HG02884 (cell line): Measurements from ENCODE around the gene KCNQ1.

ENCODE experiments used
- ATAC-seq: cut with Tn5 transposase; IDR thresholded peaks from one replicate; pipeline ENCODE4 v1.9.1; 2021; ENCODE audit warnings: mild to moderate bottlenecking, moderate library complexity; ENCODE audit not compliant: unreplicated experiment

The KCNQ1 gene

DNA sequence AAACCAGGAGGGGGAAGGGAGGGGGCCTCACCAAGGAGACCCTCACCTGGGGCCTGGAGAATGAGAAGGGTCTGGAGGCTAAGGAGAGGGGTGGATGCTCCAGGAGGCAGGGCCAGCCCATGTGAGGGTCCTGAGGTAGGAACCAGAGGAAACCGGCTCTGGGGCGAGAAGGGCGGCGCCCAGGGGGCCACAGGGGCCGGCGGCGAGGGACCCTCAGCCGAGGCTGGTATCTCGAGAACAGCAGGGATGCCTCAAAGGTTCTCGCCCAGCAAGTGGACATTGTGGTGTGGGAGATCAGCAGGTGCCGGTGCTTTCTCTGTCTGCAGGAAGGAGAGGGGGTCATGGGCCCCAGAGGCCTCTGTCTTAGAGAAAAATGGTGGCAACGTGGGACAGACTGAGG is 392.8 kb downstream of the KCNQ1 start:
- ATAC-seq: no peak

DNA sequence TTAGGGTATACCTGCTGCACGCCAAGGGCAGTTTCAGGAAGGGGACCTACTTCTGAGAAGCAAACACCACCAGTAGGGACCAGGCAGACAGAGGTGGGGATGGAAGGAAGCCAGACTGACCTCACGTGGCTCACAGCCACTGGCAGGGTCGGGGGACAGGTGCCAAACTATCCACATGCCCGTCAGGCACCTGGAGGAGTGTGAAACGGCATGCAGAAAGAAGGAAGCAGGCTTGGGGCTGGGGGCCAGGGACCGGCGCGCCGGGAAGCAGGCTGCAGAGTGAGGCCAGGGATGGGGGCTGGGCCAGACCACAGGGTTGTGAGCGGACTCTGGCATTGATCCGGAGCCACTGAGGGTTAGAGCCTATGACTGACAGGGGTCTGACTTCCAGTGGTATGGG is 393.3 kb downstream of the KCNQ1 start:
- ATAC-seq: no peak

GRCh38 chr11:2838676-2839294 is 394.0 kb downstream of the KCNQ1 start:
- no peak for ATAC-seq

GRCh38 chr11:2839395-2839943 is 394.7 kb downstream of the KCNQ1 start:
- ATAC-seq: no peak

DNA sequence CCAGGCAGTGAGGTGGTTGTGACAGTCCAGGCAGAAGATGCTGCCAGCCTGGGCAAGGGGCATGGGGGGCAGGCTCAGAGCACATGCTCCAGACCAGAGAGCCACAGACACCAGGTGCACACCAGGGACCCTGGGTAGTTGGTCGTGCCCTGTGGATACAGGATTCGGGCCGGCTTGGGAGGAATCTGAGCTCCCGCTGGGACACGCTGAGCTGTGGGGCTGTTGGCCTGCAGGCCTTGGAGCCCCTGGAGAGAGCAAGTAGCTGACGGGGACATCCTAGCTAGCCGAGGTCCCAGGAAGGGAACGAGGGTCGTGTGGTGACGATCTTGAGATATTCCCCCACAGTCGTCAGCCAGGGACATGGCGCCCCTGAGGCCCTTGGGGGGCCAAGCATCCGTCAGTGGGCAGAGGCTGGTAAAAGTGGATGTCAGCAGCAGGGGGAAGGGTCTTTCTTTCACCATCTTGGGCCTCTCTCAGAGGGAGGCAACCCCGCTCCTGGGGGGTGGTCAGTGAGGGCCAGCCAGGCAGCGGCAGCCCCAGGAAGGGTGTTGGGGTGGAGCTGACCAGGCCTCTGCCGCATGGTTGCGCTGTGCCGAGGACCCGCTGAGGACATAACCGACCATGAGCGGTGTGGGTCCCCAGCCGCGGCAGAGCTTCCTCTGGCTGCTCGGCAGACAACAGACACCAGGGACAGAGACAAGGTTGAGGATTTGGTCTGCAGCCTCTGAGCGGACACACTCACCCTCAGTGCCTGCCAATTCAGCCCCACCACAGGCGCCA is 396.8 kb downstream of the KCNQ1 start:
- ATAC-seq: no peak

- no peak for ATAC-seq
Observed at GRCh38 chr11:2842876-2843275, 398.1 kb downstream of the KCNQ1 start.

DNA sequence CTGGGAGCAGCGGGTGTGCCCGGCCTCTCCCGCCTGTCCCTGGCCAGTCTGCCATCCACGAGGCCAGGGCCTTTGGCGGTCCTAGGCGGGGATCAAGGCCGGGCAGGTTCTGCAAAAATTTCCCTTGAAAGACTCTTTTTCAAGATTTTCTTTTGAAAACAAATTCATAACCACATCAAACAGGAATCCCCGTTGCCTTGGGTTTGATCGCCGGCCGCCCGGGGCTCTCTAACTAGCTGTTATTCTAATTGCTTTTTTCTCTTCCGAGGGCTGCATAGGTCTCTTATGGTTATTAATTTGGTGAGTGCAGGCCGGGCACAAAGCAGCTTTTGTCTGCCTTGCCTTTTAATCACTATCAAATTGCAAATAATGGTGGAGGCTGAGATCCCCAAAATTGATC is 398.7 kb downstream of the KCNQ1 start:
- ATAC-seq: no peak

GRCh38 chr11:2844116-2844842 is 399.5 kb downstream of the KCNQ1 start:
- no peak for ATAC-seq

GRCh38 chr11:2844996-2845395 is 400.2 kb downstream of the KCNQ1 start:
- no peak for ATAC-seq

DNA sequence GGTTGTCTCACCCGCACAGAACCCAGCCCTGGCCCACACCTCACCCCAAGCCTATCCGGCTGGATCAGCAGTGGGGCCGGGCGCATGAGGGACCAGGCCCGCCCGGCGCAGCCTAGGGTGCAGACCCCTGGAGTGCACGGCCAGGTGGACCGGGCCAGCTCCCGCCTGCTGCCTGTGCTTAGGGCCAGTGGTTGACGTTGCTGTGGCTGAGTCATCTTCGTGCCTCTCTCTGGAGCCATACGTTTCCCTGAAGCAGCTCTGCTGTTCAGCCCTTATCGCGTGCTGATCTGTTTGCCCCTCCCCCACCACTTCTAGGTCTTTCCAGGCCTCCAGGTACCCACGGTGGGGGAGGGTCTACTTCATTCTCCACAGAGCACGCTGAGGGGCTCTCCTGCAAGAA is 401.2 kb downstream of the KCNQ1 start:
- ATAC-seq: no peak

DNA sequence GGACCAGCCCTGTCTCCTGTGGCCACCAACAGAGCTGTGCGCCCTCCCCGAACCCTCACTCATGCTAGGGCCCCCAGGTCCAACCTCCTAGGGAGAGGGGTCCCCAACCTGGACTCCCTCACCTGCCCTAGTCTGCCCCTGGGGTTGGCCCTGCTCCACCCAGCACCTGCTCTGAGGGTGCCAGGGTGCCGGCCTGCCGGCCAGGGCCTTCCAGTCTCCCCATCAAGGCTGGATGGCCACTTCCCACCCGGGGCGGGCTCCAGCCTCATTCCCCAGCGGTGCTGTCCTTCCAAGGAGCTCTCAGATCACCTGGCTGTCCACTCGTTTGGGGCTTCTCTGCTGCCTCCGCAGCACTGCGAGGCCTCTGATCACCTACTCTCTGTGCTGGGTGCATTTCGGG is 401.7 kb downstream of the KCNQ1 start:
- ATAC-seq: no peak

DNA sequence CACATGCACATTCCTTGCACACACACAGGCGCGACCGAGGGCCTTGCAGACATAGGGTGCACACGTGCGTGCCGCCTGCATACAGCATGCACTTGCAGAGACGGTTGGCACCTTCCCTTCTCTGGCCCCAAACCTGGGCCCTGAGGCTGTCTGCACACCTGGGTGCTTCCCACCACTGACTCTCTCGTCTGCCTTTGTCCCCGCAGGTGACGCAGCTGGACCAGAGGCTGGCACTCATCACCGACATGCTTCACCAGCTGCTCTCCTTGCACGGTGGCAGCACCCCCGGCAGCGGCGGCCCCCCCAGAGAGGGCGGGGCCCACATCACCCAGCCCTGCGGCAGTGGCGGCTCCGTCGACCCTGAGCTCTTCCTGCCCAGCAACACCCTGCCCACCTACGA is 402.8 kb downstream of the KCNQ1 start:
- no peak for ATAC-seq

- no peak for ATAC-seq
Observed at GRCh38 chr11:2848497-2848896, 403.7 kb downstream of the KCNQ1 start.

GRCh38 chr11:2849994-2850770 is 405.4 kb downstream of the KCNQ1 start:
- ATAC-seq: no peak

- no peak for ATAC-seq
Observed at GRCh38 chr11:2853401-2853800, 408.6 kb downstream of the KCNQ1 start.

DNA sequence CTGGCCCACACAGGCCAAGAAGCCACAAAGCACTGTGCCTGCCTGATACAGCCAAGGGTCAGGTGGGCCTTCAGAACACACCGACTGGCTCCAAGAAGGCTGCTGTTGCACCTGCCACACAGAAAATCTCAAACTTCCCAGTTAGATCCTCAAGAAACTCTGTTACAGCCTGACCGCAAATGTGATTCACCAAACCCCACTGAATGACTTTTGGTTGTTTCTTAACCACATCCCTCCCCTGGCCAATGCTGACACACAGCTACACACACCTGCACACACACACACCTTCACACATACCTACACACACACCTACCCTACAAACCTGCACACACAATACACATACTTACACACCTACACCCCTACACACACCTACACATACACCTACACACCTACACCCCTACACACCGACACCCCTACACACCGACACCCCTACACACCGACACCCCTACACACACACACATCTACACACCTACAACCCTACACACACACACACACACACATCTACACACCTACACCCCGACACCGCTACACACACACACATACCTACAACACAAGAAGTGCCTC is 409.3 kb downstream of the KCNQ1 start:
- no peak for ATAC-seq

DNA sequence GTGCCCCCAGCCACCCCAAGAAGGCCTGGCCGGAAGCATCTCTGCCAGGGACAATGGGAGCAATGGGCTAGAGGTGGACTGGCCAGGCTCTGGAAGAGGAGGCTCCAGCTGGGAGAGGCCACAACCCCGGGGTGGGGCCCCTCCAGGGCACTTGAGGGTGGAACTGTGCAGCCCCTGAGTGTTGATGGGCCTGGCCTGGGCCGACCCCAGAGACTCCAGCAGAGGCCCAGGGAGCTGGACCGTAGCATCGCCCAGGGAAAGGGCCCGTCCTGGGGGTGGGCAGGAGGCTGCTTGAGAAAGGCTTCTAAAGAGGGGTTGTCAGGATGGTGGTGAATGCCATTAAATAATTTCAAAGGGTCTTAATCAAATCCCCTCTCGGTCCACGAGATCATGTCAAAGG is 410.4 kb downstream of the KCNQ1 start:
- ATAC-seq: no peak

GRCh38 chr11:2857276-2857675 is 412.5 kb downstream of the KCNQ1 start:
- no peak for ATAC-seq

- no peak for ATAC-seq
Observed at GRCh38 chr11:2857918-2858317, 413.1 kb downstream of the KCNQ1 start.

- ATAC-seq: no peak
Observed at GRCh38 chr11:2858995-2859698, 414.3 kb downstream of the KCNQ1 start.
